Calu3 (cell line): Measurements from ENCODE around the gene KIAA0040. TPM values are rescaled to one million over a fixed set of nuclear protein-coding genes. Genes with fewer than 3 reads are reported as not detected.

ENCODE experiments used
- BruUV-seq: library from RNA; stranded (reverse); fragments of 400-500 nt; replicated peaks from 2 replicates; lab custom pipeline; 2021; lab: Mats Ljungman, UMichigan
- CTCF ChIA-PET: fragments of 300-600 bp; sonication (Branson Sonifier 250); formaldehyde crosslinking; loops from one replicate; lab custom pipeline; 2022; ENCODE audit warnings: antibody characterized with exemption; lab: Charles Lee
- DNase-seq: peaks from one replicate; pipeline ENCODE4 v3.0.0; 2022
- H3K27ac Mint-ChIP-seq: one replicate; pipeline ENCODE4 v1.8.0; 2022; ENCODE audit warnings: mixed read lengths; ENCODE audit not compliant: unreplicated experiment
- H3K27me3 Mint-ChIP-seq: one replicate; pipeline ENCODE4 v1.8.0; 2022; ENCODE audit warnings: mixed read lengths; ENCODE audit not compliant: unreplicated experiment
- H3K36me3 Mint-ChIP-seq: one replicate; pipeline ENCODE4 v1.8.0; 2022; ENCODE audit warnings: mild to moderate bottlenecking, moderate library complexity, mixed read lengths; ENCODE audit not compliant: insufficient read depth, unreplicated experiment
- H3K4me1 Mint-ChIP-seq: one replicate; pipeline ENCODE4 v1.8.0; 2022; ENCODE audit warnings: mild to moderate bottlenecking, low read depth, mixed read lengths; ENCODE audit not compliant: unreplicated experiment
- H3K4me3 Mint-ChIP-seq: one replicate; pipeline ENCODE4 v1.8.0; 2022; ENCODE audit warnings: mild to moderate bottlenecking, low read depth, moderate library complexity, mixed read lengths; ENCODE audit not compliant: unreplicated experiment
- H3K9me3 Mint-ChIP-seq: one replicate; pipeline ENCODE4 v1.8.0; 2022; ENCODE audit warnings: low read depth, mixed read lengths; ENCODE audit not compliant: unreplicated experiment
- CTCF ChIP-seq: fragments of 200-600 bp; IDR thresholded peaks from one replicate; pipeline ENCODE4 v1.8.0; 2022; ENCODE audit warnings: antibody characterized with exemption; ENCODE audit not compliant: unreplicated experiment
- intact Hi-C: fragments of 100-400 bp; cut with micrococcal nuclease; formaldehyde crosslinking; loops from one replicate; pipeline ENCODE4 v1.10.0; 2022; ENCODE audit not compliant: unreplicated experiment
- total RNA-seq: library from RNA; stranded (reverse); gene quantifications from 2 replicates; pipeline ENCODE4 v1.2.3, GENCODE V29; 2022

The KIAA0040 gene
- total RNA-seq, 1 experiment from 2014 or later, result 33.4 TPM

- CTCF ChIA-PET, result no interaction called here
- H3K36me3 Mint-ChIP-seq, result no peaks in the 10 kb centered on the region
- no TSS peak for BruUV-seq
- H3K4me3 Mint-ChIP-seq, result no peak overlapping the region
- TF ChIP-seq CTCF, result no peak
- no peaks in the 10 kb centered on the region for H3K27me3 Mint-ChIP-seq
- DNase-seq, result no peak
- intact Hi-C loops, result no loop called here
- H3K4me1 Mint-ChIP-seq, result peaks cover 14% of the 10 kb centered on the region
- peaks cover 7% of the 10 kb centered on the region for H3K9me3 Mint-ChIP-seq
- H3K27ac Mint-ChIP-seq, result no peak overlapping the region
These were observed 19.1 kb upstream of the KIAA0040 start for GRCh38 chr1:175211656-175212055.

GRCh38 chr1:175210744-175211143, 18.2 kb upstream of the KIAA0040 start:
- Mint-ChIP-seq H3K27me3 (no peaks in the 10 kb centered on the region), H3K4me3 (no peak overlapping the region), H3K4me1 (peaks cover 14% of the 10 kb centered on the region), H3K9me3 (peaks cover 7% of the 10 kb centered on the region), H3K36me3 (no peaks in the 10 kb centered on the region), H3K27ac (no peak overlapping the region)
- BruUV-seq, result no TSS peak
- TF ChIP-seq CTCF, result no peak
- intact Hi-C loops, result no loop called here
- no peak for DNase-seq
- CTCF ChIA-PET, result interaction anchor here (0.5 kb wide), 1 partner anchor 59 kb away, joined by 3 read pairs; no protein-coding TSS in a partner anchor

- peaks cover 7% of the 10 kb centered on the region for H3K9me3 Mint-ChIP-seq
- no peak for TF ChIP-seq CTCF
- intact Hi-C loops, result no loop called here
- H3K4me3 Mint-ChIP-seq, result no peak overlapping the region
- H3K27me3 Mint-ChIP-seq, result no peaks in the 10 kb centered on the region
- DNase-seq, result no peak
- H3K36me3 Mint-ChIP-seq, result no peaks in the 10 kb centered on the region
- CTCF ChIA-PET, result interaction anchor here (0.5 kb wide), 1 partner anchor 1863 kb away, joined by 3 read pairs; no protein-coding TSS in a partner anchor
- no peak overlapping the region for H3K27ac Mint-ChIP-seq
- no TSS peak for BruUV-seq
- H3K4me1 Mint-ChIP-seq, result peaks cover 14% of the 10 kb centered on the region
These were observed 16.9 kb upstream of the KIAA0040 start for GRCh38 chr1:175209493-175209921.

GRCh38 chr1:175208773-175209492, 16.4 kb upstream of the KIAA0040 start:
- no peaks in the 10 kb centered on the region for H3K36me3 Mint-ChIP-seq
- no peak overlapping the region for H3K4me3 Mint-ChIP-seq
- TF ChIP-seq CTCF, result no peak
- no peak for DNase-seq
- H3K9me3 Mint-ChIP-seq, result peaks cover 4% of the 10 kb centered on the region
- H3K4me1 Mint-ChIP-seq, result peaks cover 14% of the 10 kb centered on the region
- peak overlapping the region; percentile 31 for H3K27ac Mint-ChIP-seq
- intact Hi-C loops, result no loop called here
- CTCF ChIA-PET, result interaction anchor here (0.5 to 1.1 kb wide), 3 partner anchors 54 to 1863 kb away, joined by 3 to 5 read pairs (median 5); no protein-coding TSS in a partner anchor
- no TSS peak for BruUV-seq
- H3K27me3 Mint-ChIP-seq, result no peaks in the 10 kb centered on the region
